GM21360 (cell line): ENCODE results near the gene LARP1.
A peak's percentile ranks its signal among the peaks of the same experiment; 100 is the strongest.

Source experiments
- ATAC-seq: cut with Tn5 transposase; IDR thresholded peaks from one replicate; pipeline ENCODE4 v1.9.1; 2021; ENCODE audit warnings: mild to moderate bottlenecking, moderate library complexity; ENCODE audit not compliant: unreplicated experiment

Gene LARP1

GRCh38 chr5:154788212-154788611 is 33.0 kb downstream of the LARP1 start:
- ATAC-seq: no peak

- ATAC-seq: peak; percentile 72
Measured at GRCh38 chr5:154791535-154791934, 36.4 kb downstream of the LARP1 start.

DNA sequence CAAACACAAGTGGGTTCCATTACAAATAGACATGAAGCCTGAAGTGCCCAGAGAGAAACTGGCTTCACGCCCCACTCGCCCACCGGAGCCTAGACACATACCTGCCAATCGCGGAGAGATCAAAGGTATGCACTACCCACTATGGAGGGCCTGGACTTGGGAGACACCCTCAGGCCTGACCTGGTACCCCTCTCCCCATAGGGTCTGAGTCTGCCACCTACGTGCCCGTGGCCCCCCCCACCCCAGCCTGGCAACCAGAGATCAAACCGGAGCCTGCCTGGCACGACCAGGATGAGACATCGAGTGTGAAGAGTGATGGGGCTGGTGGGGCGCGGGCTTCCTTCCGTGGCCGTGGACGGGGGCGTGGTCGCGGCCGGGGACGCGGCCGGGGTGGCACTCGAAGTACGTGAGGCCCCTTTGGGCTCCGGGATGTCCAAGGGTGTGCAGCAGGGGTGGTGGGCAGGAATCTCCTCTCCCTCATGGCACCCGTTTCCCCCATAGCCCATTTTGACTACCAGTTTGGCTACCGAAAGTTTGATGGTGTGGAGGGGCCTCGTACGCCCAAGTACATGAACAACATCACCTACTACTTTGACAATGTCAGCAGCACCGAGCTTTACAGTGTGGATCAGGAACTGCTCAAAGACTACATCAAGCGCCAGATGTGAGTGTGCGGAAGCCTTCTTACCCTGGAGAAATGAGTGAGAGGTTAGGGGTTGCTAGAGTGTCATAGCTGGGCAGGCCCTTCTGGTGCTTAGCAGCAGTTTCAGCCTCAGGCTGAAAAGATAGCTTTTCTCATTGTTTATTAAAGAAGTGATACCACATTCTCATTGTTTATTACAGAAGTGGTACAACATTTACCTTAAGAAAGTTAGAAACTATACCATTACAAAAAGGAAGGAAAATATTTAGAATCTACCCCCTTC is 38.7 kb downstream of the LARP1 start:
- no peak for ATAC-seq

GRCh38 chr5:154794525-154795234 is 39.5 kb downstream of the LARP1 start:
- ATAC-seq: no peak

- ATAC-seq: no peak
Measured at GRCh38 chr5:154795235-154795596, 40.0 kb downstream of the LARP1 start.

GRCh38 chr5:154797762-154798161 is 42.6 kb downstream of the LARP1 start:
- no peak for ATAC-seq

DNA sequence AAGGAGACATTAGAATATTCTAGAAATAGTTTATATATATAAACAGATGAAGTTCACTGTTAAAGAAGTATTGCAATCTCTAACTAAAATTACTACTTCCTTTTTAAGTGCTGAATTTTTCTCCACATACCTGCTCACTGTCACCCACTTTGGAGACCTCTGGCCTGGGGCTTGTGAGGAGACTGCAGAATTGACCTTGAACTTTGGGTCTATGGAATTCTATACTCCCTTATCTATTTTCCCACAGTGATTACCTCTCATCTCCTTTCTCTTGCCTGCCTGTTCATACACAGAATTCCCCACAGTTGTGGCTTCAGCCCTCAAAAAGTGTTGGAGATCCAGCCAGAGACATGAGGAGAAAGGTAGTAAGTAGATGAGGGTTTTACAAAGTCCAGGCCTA is 45.4 kb downstream of the LARP1 start:
- no peak for ATAC-seq

DNA sequence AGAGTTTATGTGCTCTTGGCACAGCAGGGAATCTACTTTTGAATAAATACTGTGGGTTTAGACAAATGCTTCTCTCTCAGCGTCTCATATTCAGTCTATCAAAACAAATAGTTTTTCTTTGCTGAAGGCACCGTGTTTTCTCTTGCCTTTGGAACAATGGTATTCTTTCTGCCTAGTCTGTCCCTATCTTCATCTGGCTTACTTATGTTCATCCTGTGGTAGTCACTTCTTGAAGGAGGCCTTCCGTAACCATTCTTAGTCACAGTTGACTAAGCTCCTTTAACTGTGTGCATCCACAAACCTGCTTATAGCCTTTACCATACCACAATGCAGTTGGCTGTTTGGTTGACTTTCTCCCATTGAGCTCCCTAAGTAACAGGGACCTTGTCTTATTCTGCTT is 45.9 kb downstream of the LARP1 start:
- no peak for ATAC-seq

GRCh38 chr5:154802050-154802449 is 46.9 kb downstream of the LARP1 start:
- no peak for ATAC-seq

- ATAC-seq: no peak
Measured at GRCh38 chr5:154806176-154806575, 51.0 kb downstream of the LARP1 start.

- ATAC-seq: no peak
Measured at GRCh38 chr5:154811239-154811638, 56.1 kb downstream of the LARP1 start.

DNA sequence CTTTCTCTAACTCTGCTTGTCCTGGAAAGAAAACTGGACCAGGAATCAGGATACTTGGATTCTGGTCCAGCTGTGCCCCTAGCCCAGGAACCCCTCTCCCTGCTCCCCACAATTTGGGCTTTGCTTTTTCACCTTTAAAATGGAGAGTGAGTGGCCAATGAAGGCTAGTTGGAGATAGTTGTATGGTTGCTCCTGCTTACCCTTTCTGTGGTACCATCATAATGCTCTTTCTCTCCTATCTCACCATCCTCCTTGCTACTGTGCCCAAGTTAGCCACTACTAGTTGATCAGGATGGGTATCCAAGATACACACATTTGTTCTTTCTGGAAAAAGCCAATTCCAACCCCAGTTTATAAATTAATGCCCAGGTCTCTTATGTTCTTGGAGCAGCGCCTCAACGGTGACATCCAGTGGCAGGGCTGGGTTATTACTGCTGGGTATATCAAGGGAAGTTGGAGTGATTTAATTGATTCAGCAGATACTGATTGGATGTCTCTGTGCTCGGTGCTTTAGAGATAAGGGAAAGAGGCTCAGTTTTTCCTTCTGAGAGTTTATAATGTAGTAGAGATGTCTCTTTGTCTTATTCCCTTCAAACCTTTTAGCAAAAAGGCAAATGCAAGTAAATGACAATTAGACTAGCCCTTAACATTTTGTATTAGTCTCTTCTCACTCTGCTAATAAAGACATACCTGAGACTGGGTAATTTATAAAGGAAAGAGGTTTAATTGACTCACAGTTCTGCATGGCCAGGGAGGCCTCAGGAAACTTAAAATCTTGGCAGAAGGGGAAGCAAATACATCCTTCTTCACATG is 56.7 kb downstream of the LARP1 start:
- no peak for ATAC-seq

GRCh38 chr5:154813158-154813557 is 58.0 kb downstream of the LARP1 start:
- no peak for ATAC-seq

GRCh38 chr5:154813736-154814135 is 58.6 kb downstream of the LARP1 start:
- ATAC-seq: no peak

DNA sequence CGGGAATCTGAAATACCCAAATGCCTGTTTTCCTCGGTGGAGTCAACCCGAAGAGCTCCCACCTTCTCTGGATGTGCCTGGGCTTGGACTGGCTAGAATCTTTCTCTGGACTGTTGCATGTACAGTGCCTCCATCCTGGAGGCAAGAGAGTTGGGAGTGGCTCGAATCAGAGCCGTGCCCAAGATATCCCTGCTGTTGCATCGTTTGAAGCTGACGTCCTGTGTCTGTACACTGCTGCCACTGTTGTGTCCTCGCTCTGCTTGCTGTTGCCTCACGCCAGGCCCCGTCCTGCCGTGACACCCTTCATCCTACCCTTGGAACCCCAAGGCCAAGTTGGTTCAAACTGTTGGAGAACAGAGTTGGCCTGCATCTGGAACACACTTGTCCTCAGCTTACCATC is 59.8 kb downstream of the LARP1 start:
- ATAC-seq: no peak

GRCh38 chr5:154815684-154816247 is 60.6 kb downstream of the LARP1 start:
- no peak for ATAC-seq

GRCh38 chr5:154816891-154817492 is 61.8 kb downstream of the LARP1 start:
- no peak for ATAC-seq

DNA sequence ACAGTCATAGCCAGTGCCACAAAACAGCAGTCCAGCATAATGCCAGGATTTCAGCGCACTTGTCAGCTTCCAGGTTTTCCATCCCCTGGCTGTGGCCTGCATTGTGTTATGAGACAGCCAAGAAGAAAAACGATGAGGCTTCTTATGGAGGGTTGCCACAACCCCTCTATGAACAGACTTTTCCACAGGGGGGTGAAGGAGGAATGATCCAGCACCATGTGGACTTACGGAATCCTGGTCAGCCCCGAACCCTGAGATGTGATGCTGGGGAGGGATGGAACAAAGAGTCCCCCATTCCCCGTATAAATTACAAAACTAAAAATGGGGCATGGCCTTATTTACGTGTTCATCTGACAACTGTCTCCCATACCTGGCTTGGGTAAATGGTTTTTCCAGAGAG is 62.6 kb downstream of the LARP1 start:
- no peak for ATAC-seq

DNA sequence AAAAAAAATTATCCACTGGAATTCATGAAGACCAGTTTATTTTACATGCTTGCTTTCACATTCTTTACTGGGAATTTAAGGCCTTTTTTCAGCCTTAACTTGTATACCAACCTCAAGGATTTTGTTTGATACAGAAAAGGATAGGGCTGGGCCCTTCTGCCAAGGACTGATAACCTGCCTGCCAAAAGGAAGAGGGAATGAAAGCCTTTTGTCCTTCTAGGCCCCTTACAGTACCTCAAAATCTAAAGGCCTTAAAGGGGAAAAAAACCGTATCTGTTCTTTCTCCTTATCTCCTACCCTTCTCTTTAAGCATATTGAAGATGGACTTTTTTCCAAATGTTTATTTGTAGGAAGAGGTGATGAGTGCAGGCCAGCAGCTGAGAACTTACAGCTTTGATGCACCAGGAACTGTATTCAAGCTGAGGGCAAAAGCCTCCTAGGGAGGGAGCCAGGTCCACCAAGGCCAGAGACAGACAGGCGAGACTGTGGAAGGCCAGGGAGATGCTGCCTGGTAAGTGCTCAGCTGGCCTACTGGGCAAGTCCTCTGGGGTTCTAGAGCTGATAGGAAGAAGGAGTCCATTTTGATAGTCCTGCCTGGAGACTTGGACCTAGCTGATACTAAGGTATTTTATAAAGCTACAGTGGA is 63.4 kb downstream of the LARP1 start:
- ATAC-seq: no peak

GRCh38 chr5:154819546-154819945 is 64.4 kb downstream of the LARP1 start:
- ATAC-seq: no peak
